Heart left ventricle (tissue), 16 donors: Measurements from ENCODE around the gene FOXN1. TPM values are rescaled to one million over a fixed set of nuclear protein-coding genes. Genes with fewer than 3 reads are reported as not detected.

Source experiments
- ATAC-seq, 4 donors: fragments of 200-7000 bp; cut with Tn5 transposase; one replicate each; pipeline ENCODE4 v1.9.1; 2020 to 2022; ENCODE audit warnings: moderate library complexity in 4 of 4, mild to moderate bottlenecking in 3 of 4, moderate number of reproducible peaks in 1 of 4
- DNase-seq, 5 donors: peaks; one replicate each; pipeline ENCODE4 v3.0.0-alpha.2; 2020
- H3K27ac ChIP-seq, 12 donors: fragments of 200-600 bp; sonication (generic) in 4 of 12; one replicate each; pipeline versions ENCODE4 v1.5.0 to v1.8.0; 2016 to 2022; ENCODE audit warnings: mild to moderate bottlenecking in 2 of 12
- H3K27me3 ChIP-seq, 9 donors: fragments of 200-600 bp; sonication (generic) in 2 of 9; one replicate each; pipeline versions ENCODE4 v1.5.1 to v1.8.0; 2016 to 2022; ENCODE audit warnings: mild to moderate bottlenecking in 3 of 9
- H3K36me3 ChIP-seq, 9 donors: fragments of 200-600 bp; sonication (generic) in 2 of 9; one replicate each; pipeline versions ENCODE4 v1.5.0 to v1.8.0; 2018 to 2022; ENCODE audit warnings: mild to moderate bottlenecking in 2 of 9
- H3K4me1 ChIP-seq, 12 donors: fragments of 200-600 bp; sonication (generic) in 4 of 12; one replicate each; pipeline versions ENCODE4 v1.5.0 to v1.8.0; 2016 to 2022; ENCODE audit warnings: mild to moderate bottlenecking in 3 of 12
- H3K4me3 ChIP-seq, 12 donors: fragments of 200-600 bp; sonication (generic) in 4 of 12; one replicate each; pipeline versions ENCODE4 v1.5.0 to v1.8.0; 2017 to 2022; ENCODE audit warnings: mild to moderate bottlenecking in 9 of 12, moderate library complexity in 4 of 12
- H3K9me3 ChIP-seq, 12 donors: fragments of 200-600 bp; sonication (generic) in 4 of 12; one replicate each; pipeline versions ENCODE4 v1.5.0 to v1.8.0; 2016 to 2022; ENCODE audit warnings: mild to moderate bottlenecking in 1 of 12
- POLR2A ChIP-seq, 2 donors: fragments of 450-650 bp; IDR thresholded peaks; one replicate each; pipeline ENCODE4 v1.6.1; 2017; ENCODE audit warnings: antibody characterized with exemption in 2 of 2, mild to moderate bottlenecking in 2 of 2, moderate library complexity in 2 of 2
- WGBS, 4 donors: extraction: QIAGEN DNeasy Blood & Tissue Kit in 2 of 4; methylation state at CpG; one replicate each; pipeline versions ENCODE4 v1.1.5 to v1.1.7; 2013 to 2018; 5-methylcytosine and 5-hydroxymethylcytosine counted together
- intact Hi-C, 10 donors: fragments of 100-400 bp; cut with DNase I; formaldehyde crosslinking; loops; one replicate each; pipeline versions ENCODE4 v1.11.1 to v1.14.2; 2022
- polyA plus RNA-seq, 2 donors: library from polyadenylated mRNA; stranded (reverse); fragments of 200-250 nt; gene quantifications; one replicate each; pipeline ENCODE4 v1.2.3, GENCODE V29; 2013
- total RNA-seq, 9 donors: library from RNA; depleted of rRNA in 2 of 9; stranded (reverse); fragments of >200 nt in 2 of 9; fragmentation: NEBNext Ultra II Directional in 3 of 9; extraction: Animal tissue kit (Norgen Biotek cat#: 25700) in 3 of 9; gene quantifications; one replicate each; pipeline versions ENCODE4 v1.1.0 to v1.2.4, GENCODE V29; 2016 to 2023
- TF ChIP-seq, protein P1 (sequence below), 12 donors: fragments of 200-600 bp; sonication (generic) in 4 of 12; IDR thresholded peaks; one replicate each; pipeline versions ENCODE4 v1.5.0 to v1.8.0; 2018 to 2022; ENCODE audit warnings: antibody characterized with exemption in 12 of 12, mild to moderate bottlenecking in 5 of 12
- donor health status: ischemic (EF 13 %, LVEDD 7.1; RV severe dilation, severe dysfunction).
- donor health status: healthy with polysubstance abuse.
- donor health status: DM: no; HTN: yes; CAD: no.
- donor health status: DM: no; HTN: no; CAD: no.
- donor health status: ischemic (EF 25% LVEDD 6.9; RV normal size, moderate dysfunction).
- donor health status: ischemic (EF 25% LVEDD 5.7; RV mildly dilated, moderate dysfunction).
- donor health status: healthy.
- donor health status: DM: yes; HTN: yes; CAD: no.
- donor health status: ischemic (EF 35%, LVEDD 5.7; RV mildly dilated, moderate dysfunction).
- donor health status: nonischemic (EF 11% LVEDD 7.7; RV severe dilation, severe dysfunction).
- donor health status: DM: yes; HTN: yes; CAD: no.
- donor health status: PGD.
- donor health status: ischemic (EF 29% LVEDD 5.4; RV normal size, mild dysfunction).
- donor health status: nonischemic (EF 23%, LVEDD 6.1; RV moderate dilation, normal function).

Gene FOXN1
- total and polyA plus RNA-seq, 11 donors: not detected

DNA sequence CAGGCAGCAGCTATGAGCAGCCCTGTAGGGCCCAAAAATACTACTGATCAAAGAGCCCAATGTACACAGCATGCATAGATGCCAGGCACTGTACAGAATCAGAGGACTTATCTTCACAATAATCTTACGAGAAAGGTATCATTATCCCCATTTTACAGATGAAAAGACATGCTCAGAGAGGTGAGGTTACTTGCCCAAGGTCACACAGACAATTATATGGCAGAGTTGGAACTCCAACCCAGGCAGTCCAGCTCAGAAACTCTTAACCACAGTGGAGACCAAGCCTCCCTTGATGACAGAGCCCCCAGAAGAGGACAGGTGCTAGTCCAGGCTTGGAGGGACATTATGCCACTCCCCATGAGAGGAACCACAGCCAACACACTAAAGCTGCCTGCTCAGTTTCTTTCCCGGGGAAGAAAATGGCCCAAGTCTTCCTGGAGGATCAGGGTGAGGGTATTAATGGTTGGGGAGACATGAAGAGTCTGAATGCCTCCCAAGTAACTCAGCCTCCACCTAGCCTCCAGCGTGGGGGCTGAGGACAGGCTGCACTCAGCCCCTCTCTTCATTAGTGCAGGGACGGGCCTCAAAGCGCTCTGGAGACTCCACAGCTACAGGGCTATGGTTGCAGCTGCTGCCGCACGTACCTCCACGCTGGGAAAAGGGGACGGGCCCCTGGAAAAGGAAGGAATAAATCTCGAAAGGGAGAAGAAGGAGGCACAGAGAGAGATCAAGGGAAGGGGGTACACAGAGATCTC lies 45.5 kb downstream of the FOXN1 start:
- Histone ChIP-seq H3K36me3 (peaks cover 0 to 46% (median 39%) of the 10 kb centered on the region in 9 donors), H3K27ac (peak overlapping the region in 9 of 12 donors; percentile 62 to 85 (median 70)), H3K4me1 (peaks cover 0 to 50% (median 15%) of the 10 kb centered on the region in 12 donors), H3K9me3 (no peaks in the 10 kb centered on the region), H3K27me3 (no peaks in the 10 kb centered on the region), H3K4me3 (peak overlapping the region; percentile 80 to 98 (median 92))
- 15 to 19% (median 17%) methylated on average over 10 of the region's 10 CpGs for WGBS, 4 donors
- ATAC-seq (peak in 2 of 4 donors; percentile 1 to 20), DNase-seq (peak in 1 of 5 donors; percentile 23)
- TF ChIP-seq, protein P1, sequence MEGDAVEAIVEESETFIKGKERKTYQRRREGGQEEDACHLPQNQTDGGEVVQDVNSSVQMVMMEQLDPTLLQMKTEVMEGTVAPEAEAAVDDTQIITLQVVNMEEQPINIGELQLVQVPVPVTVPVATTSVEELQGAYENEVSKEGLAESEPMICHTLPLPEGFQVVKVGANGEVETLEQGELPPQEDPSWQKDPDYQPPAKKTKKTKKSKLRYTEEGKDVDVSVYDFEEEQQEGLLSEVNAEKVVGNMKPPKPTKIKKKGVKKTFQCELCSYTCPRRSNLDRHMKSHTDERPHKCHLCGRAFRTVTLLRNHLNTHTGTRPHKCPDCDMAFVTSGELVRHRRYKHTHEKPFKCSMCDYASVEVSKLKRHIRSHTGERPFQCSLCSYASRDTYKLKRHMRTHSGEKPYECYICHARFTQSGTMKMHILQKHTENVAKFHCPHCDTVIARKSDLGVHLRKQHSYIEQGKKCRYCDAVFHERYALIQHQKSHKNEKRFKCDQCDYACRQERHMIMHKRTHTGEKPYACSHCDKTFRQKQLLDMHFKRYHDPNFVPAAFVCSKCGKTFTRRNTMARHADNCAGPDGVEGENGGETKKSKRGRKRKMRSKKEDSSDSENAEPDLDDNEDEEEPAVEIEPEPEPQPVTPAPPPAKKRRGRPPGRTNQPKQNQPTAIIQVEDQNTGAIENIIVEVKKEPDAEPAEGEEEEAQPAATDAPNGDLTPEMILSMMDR (IDR thresholded peaks at IDR 0.05): no peak
- TF ChIP-seq POLR2A (IDR thresholded peaks at IDR 0.05): no peak
- intact Hi-C loops: loop anchor here in 3 of 10 donors (2.0 to 5.0 kb wide), 2 partner anchors 19 to 61 kb away; partner anchors contain the start of genes RSKR (in 2 of the 3) and PIGS (in 1 of the 3)

DNA sequence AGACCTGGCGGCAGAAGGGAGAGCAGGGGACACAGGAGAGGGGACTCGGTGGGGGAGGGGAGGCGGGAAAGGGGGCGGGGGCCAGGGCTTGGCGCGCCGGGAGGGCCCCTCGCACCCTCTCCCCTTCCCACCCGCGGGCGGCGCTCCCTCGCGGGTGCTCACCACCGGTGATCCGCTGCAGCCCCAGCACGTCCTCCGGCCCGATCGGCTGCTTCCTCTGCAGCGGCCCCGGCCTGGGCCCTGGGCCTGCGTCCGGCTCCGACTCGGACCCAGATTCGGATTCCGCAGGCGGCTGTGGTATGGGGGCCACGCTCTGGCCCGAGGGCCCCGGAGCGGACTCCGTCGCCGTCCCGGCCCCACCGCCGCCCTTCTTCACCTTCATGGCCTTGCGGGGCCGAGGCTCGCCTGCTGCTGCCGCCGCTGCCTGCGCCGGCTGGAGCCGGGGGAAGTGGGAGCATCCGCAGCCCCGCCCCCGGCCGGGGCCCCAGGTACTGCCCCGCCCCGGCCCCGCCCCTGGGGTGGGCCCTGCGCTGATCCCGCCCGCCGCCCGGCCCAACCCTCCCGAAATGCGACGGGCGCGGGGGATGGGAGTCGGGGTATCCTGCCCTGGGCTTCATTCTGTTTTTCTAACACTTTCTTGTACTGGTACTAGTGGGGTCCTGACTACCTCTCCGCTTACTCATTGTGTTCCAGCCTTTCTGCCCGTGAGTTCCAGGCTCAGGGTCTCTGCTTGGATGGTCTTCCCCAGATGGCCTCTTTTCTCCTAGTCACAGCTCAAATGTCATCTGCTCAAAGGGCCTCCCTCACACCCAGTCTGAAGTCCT lies 46.2 kb downstream of the FOXN1 start, which contains the start of gene UNC119:
Gene UNC119, minus strand, starts transcription at position 449 of the 824 bp plus-strand sequence. Its CDS starts 67 bp downstream, at position 382.
- Histone ChIP-seq H3K27me3 (no peaks in the 10 kb centered on the region), H3K9me3 (no peaks in the 10 kb centered on the region), H3K4me3 (peak within 1 kb of the TSS; percentile 80 to 98 (median 92)), H3K36me3 (peaks cover 0 to 46% (median 39%) of the 10 kb centered on the region in 9 donors), H3K27ac (peak within 1 kb of the TSS in 11 of 12 donors; percentile 47 to 85 (median 70)), H3K4me1 (peaks cover 0 to 50% (median 15%) of the 10 kb centered on the region in 12 donors)
- WGBS, 4 donors: 1 to 4% (median 2%) methylated on average over 13 to 67 of the region's 67 CpGs
- DNase-seq: peak; percentile 73 to 90 (median 86)
- intact Hi-C loops: loop anchor here in 3 of 10 donors (2.0 to 5.0 kb wide), 2 partner anchors 18 to 60 kb away; partner anchors contain the start of genes RSKR (in 2 of the 3) and PIGS (in 1 of the 3)
- peak; percentile 83 to 97 (median 94) for ATAC-seq
- TF ChIP-seq POLR2A (IDR thresholded peaks at IDR 0.05): peak in 1 of 2 donors; percentile 76
- TF ChIP-seq, protein P1 (IDR thresholded peaks at IDR 0.05): no peak

DNA sequence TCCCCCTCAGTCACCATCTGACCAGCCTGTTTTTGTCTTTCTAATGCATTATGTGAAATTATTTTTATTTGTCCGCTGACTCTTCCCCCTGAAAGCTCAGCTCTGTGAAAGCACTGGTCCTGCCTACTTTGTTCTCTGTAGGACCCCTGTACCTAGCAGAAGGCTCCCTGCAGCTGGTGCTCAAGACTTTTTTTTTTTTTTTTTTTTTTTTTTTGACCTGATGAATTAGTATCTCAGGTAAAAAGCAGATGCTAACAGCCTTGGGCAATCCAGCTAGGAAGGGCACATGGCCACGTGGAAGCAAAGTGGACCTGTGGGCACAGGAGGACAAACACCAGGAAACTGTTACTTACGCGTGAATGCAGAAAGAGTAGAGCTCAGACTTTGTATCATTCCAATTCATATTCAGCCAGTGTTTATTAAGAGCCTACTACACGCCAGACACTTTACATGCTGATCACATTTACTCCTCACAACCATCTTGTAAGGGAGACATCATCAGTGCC lies 46.9 kb downstream of the FOXN1 start:
- ATAC-seq (no peak), DNase-seq (no peak)
- Histone ChIP-seq H3K27me3 (no peaks in the 10 kb centered on the region), H3K4me3 (peak overlapping the region in 10 of 12 donors; percentile 80 to 98 (median 92)), H3K4me1 (peaks cover 0 to 48% (median 15%) of the 10 kb centered on the region in 12 donors), H3K27ac (peak overlapping the region in 2 of 12 donors; percentile 65 to 77), H3K9me3 (no peaks in the 10 kb centered on the region), H3K36me3 (peaks cover 0 to 50% (median 45%) of the 10 kb centered on the region in 9 donors)
- intact Hi-C loops: loop anchor here in 3 of 10 donors (2.0 to 5.0 kb wide), 2 partner anchors 18 to 59 kb away; partner anchors contain the start of genes RSKR (in 2 of the 3) and PIGS (in 1 of the 3)
- TF ChIP-seq POLR2A (IDR thresholded peaks at IDR 0.05): no peak
- TF ChIP-seq, protein P1 (IDR thresholded peaks at IDR 0.05): no peak
- 91 to 95% (median 95%) methylated on average over 5 of the region's 5 CpGs for WGBS, 4 donors
